IPS-15b (cell line): Measurements from ENCODE around the gene MALSU1.

Experiments
- H3K27me3 ChIP-seq: one replicate; pipeline ENCODE4 v1.6.1; 2013; ENCODE audit warnings: low read length; ENCODE audit not compliant: control insufficient read depth, insufficient read depth
- H3K36me3 ChIP-seq: one replicate; pipeline ENCODE4 v1.6.1; 2013; ENCODE audit warnings: low read length; ENCODE audit not compliant: control insufficient read depth, insufficient read depth
- H3K4me1 ChIP-seq: one replicate; pipeline ENCODE4 v1.6.1; 2013; ENCODE audit warnings: mild to moderate bottlenecking, low read length; ENCODE audit not compliant: control insufficient read depth, insufficient read depth
- H3K4me3 ChIP-seq: one replicate; pipeline ENCODE4 v1.5.1; 2013; ENCODE audit warnings: low read depth, low read length
- H3K9ac ChIP-seq: one replicate; pipeline ENCODE4 v1.6.1; 2013; ENCODE audit warnings: low read depth, mild to moderate bottlenecking, low read length
- H3K9me3 ChIP-seq: one replicate; pipeline ENCODE4 v1.6.1; 2013; ENCODE audit warnings: mild to moderate bottlenecking, low read length; ENCODE audit not compliant: control insufficient read depth, insufficient read depth

Gene MALSU1

DNA sequence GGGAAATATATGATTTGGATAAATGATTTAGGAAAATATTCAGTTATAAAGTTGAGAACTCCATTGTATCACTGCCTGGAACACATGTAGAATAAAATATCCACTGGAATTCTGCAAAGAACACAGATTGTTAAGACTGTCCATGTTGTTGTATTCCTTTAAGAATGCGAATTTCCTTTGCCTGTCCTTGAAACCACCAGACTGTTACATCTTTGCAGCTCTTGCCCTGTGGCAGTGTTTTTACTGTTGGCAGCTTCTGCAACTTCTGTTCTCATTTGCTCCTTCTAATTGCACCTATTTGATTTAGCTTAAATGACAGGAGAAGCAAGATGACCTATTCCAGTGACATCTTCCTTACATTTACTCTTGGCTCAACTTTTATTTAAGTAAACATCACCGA, 39.7 kb downstream of the MALSU1 start:
- peaks cover 39% of the 10 kb centered on the region for H3K36me3 ChIP-seq

DNA sequence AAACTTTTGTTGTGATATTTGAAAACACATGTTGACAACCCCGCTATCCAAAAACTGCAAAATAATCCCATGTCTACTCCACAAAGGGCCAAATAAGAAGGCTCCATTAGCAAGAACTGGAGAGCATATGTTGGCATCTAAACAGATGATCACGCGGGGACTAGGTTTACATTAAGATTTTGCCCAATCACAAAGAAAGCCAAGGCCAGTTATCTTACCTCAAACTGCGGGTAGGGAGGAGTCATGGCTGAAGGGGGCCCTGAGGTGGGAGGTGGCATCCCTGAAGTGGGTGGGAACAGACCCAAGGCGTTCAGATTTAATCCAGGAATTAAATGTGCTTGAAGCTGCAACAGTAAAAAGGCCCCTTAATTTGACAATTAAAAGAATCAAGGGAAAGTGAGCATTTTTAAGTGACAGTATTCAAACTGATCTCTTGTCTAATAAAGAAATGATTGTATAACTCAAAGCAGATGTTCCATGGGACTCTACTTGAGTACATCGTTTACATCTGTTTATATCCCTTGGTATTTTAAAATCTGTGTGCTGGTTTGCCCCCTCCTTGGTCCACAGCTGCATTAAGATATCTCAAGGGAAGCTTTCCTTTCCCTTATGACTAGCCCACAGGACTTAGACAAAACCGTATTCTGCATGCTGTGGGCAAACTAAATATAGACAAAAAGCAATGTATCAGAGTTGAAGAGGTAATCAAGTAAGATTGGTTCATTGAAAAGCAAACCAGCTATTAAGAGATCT, 42.9 kb downstream of the MALSU1 start:
- Histone ChIP-seq H3K9ac (no peak overlapping the region), H3K4me3 (no peak overlapping the region), H3K9me3 (no peaks in the 10 kb centered on the region), H3K27me3 (no peaks in the 10 kb centered on the region), H3K4me1 (no peaks in the 10 kb centered on the region), H3K36me3 (peaks cover 41% of the 10 kb centered on the region)

More for the DNA sequence above, 39.7 kb downstream of the MALSU1 start:
- no peaks in the 10 kb centered on the region for H3K27me3 ChIP-seq
- no peaks in the 10 kb centered on the region for H3K9me3 ChIP-seq
- no peaks in the 10 kb centered on the region for H3K4me1 ChIP-seq
- no peak overlapping the region for H3K4me3 ChIP-seq
- no peak overlapping the region for H3K9ac ChIP-seq

DNA sequence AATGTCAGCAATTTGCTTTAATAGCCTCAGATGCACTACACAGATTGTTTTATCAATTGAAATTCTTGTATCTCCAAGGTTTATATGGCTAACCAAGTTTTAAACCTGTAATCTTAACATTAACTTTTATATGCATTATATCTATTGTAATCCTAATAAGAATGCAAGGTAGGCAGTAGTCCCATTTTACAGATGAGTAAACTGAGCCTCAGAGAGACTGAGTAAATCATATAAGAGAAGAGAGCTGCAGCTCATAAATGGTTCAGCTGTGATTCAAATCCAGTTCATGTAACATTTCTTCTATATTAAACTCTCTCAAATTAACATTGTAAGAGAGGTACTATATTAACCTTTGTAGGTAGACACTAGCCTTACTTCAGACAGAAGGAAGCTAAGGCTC, 44.0 kb downstream of the MALSU1 start:
- H3K27me3 ChIP-seq: no peaks in the 10 kb centered on the region
- H3K4me1 ChIP-seq: no peaks in the 10 kb centered on the region
- no peak overlapping the region for H3K9ac ChIP-seq
- H3K4me3 ChIP-seq: no peak overlapping the region
- no peaks in the 10 kb centered on the region for H3K9me3 ChIP-seq
- peaks cover 35% of the 10 kb centered on the region for H3K36me3 ChIP-seq

DNA sequence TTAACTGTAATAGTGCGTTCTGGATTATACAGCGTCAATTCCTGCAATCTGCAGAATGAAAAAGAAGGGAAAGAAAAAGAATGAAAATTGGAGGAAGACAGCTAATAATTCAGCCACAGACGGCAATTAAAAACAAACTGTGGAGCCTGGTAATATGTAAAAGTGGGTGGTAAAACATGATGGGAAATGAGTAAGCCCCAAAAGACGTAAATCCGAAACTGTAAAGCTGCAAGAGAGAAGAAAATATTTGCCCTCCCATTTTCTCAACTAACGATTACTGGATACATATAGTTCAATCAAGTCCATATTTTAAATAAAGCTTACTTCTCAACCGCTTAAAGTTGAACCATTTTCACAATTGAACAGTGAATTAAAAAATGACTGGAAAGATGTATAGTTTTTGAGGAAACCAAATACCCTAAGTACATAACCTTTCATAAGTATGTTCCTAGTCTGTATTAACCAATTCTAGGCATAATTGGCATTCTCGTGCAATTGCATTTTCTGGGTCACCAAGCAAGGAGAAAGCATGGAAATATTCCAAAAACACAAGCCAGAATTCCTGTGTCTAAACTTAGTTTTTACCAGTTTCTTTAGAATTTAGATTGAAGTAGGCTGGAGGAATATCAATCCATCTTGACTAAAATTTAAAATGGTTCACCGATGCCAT, 44.8 kb downstream of the MALSU1 start:
- Histone ChIP-seq H3K9me3 (no peaks in the 10 kb centered on the region), H3K4me1 (no peaks in the 10 kb centered on the region), H3K4me3 (no peak overlapping the region), H3K9ac (no peak overlapping the region), H3K27me3 (no peaks in the 10 kb centered on the region), H3K36me3 (peaks cover 35% of the 10 kb centered on the region)

GRCh38 chr7:23345601-23346000, 46.5 kb downstream of the MALSU1 start:
- Histone ChIP-seq H3K9ac (no peak overlapping the region), H3K27me3 (no peaks in the 10 kb centered on the region), H3K4me3 (no peak overlapping the region), H3K9me3 (no peaks in the 10 kb centered on the region), H3K36me3 (peaks cover 22% of the 10 kb centered on the region), H3K4me1 (no peaks in the 10 kb centered on the region)

DNA sequence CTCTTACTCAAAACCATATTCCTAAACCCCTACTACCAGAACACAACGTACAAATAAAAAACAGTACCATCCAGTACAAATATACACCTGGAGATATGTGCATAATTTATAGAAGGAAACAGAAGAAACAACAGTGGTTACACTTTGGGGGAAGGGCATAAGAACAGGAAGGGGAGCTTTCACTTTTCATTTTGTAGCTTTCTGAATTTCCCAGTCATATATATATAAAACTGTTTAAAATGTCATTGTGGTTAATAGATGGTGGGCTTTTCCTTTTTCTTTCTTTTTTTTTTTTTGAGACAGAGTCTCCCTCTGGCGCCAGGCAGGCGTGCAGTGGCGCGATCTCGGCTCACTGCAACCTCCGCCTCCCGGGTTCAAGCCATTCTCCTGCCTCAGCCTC, 47.2 kb downstream of the MALSU1 start:
- no peak overlapping the region for H3K4me3 ChIP-seq
- H3K27me3 ChIP-seq: no peaks in the 10 kb centered on the region
- no peaks in the 10 kb centered on the region for H3K4me1 ChIP-seq
- no peak overlapping the region for H3K9ac ChIP-seq
- H3K36me3 ChIP-seq: peaks cover 19% of the 10 kb centered on the region
- no peaks in the 10 kb centered on the region for H3K9me3 ChIP-seq

DNA sequence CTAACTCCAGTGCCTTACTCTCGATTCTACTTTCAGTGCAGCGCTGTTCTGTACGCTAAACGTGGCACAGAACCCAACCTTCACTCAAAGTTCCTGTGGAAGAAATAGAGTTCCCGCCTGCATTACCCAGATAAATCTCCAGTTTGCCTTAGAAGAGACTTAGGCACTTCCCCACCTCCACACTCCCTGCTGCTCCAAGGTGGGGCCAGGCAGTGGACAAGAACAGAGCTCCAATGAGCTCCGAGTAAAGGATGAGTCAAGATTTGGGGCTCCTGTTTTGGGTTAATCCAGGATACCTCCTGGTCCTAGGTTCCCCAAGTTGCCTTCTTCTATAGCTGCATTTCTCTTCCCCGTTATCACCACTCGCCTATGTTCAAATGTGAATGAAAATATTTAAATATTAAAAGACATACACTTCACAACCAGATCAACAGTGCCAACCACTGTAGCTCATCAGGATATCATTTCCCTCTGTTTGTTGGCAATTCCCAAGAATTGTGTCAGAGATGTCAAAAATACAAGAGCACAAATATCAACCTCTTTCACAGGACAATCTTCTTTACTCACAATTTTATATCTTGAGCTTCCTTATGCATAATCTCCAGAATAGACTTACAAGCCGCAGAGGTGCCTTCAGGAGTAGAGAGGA, 48.0 kb downstream of the MALSU1 start:
- no peaks in the 10 kb centered on the region for H3K27me3 ChIP-seq
- no peaks in the 10 kb centered on the region for H3K9me3 ChIP-seq
- no peaks in the 10 kb centered on the region for H3K4me1 ChIP-seq
- H3K36me3 ChIP-seq: peaks cover 17% of the 10 kb centered on the region
- H3K4me3 ChIP-seq: no peak overlapping the region
- H3K9ac ChIP-seq: no peak overlapping the region

DNA sequence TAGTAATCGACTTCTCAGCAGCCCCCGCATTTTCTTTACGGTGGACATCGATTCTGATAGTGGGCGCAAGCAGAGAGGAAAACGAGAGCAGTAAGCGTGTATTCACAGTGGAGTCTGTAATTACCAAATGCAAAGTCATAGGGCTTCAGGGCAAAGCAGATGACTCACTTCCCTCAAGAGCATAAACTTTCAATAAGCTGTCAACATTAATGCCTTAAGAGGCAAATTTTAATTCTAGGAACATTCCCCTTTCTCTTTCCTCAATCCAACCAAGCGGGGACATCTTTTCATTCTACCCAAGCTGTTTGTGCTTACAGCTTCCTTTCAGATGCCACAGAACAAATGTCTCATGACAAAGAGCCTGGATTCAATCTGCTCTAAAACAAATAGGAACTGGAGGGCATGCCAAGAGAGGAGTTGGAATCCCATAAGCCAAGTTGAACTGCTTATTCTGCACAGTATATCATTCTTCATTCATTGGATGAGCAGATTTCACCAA, 48.6 kb downstream of the MALSU1 start:
- peaks cover 16% of the 10 kb centered on the region for H3K36me3 ChIP-seq
- no peak overlapping the region for H3K9ac ChIP-seq
- no peaks in the 10 kb centered on the region for H3K9me3 ChIP-seq
- no peaks in the 10 kb centered on the region for H3K4me1 ChIP-seq
- no peak overlapping the region for H3K4me3 ChIP-seq
- no peaks in the 10 kb centered on the region for H3K27me3 ChIP-seq

DNA sequence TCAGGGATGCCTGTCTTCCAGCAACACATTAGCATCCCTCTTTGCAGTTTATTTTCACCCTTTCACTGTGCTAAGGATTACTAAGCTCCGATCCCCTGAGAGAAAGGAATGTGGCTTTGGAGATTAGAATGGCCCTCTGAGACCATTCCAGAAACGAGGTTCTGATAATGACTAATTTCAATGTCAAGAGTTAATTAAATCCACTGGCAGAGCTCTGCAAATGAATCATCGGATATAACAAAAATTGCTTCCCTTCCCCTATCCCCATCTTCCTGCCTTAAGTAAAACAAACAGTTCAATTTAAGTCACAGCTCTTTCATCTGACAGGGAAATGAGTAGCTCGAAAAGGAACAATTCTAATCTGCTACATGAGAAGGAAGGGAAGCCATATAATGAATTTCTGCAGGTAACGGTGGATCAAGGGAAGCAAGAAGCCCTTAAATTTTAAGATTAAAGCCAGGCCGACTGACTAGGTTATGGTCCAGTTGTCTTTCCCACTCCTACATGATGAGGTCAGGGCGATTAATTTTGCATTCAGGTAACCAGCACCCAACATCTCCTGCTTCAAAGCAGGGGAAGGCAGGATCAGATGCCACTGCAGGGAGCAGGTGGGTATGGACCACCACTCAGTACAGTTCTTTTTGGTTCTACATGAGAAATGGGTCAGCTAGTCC, 50.5 kb downstream of the MALSU1 start:
- no peaks in the 10 kb centered on the region for H3K27me3 ChIP-seq
- no peak overlapping the region for H3K4me3 ChIP-seq
- H3K36me3 ChIP-seq: peaks cover 8% of the 10 kb centered on the region
- H3K9me3 ChIP-seq: no peaks in the 10 kb centered on the region
- no peaks in the 10 kb centered on the region for H3K4me1 ChIP-seq
- H3K9ac ChIP-seq: no peak overlapping the region

- no peak overlapping the region for H3K4me3 ChIP-seq
- no peaks in the 10 kb centered on the region for H3K27me3 ChIP-seq
- H3K9me3 ChIP-seq: no peaks in the 10 kb centered on the region
- peaks cover 2% of the 10 kb centered on the region for H3K36me3 ChIP-seq
- H3K9ac ChIP-seq: no peak overlapping the region
- H3K4me1 ChIP-seq: no peaks in the 10 kb centered on the region
Measured at GRCh38 chr7:23350466-23350865, 51.3 kb downstream of the MALSU1 start.

- no peaks in the 10 kb centered on the region for H3K4me1 ChIP-seq
- H3K27me3 ChIP-seq: no peaks in the 10 kb centered on the region
- no peaks in the 10 kb centered on the region for H3K9me3 ChIP-seq
- H3K36me3 ChIP-seq: no peaks in the 10 kb centered on the region
- no peak overlapping the region for H3K4me3 ChIP-seq
- H3K9ac ChIP-seq: no peak overlapping the region
Measured at GRCh38 chr7:23353172-23353571, 54.0 kb downstream of the MALSU1 start.
